ENCODE results near the gene ETF1.

Gene ETF1

DNA sequence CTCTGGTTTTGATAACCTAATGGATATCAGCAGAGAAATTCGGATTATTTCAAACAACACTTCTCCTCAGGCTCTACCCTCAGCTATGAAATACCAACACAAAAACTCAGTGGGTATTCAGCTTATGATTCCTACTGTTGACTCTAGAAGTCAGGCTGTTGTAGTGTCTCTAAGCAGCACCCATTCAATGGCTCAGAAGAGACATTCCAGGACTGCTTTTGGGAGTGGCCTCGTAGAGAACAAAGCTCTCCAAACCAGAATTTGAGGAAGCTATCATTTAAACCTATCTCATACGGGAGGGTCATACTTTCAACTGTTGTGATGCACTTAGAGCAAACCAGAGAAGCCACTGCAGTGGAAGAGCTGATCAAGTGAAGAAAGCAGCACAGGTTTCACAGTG, 34.1 kb downstream of the ETF1 start:
- no peak for TF ChIP-seq EP300 (IDR thresholded peaks at IDR 0.05; ENCODE audit: borderline replicate concordance)
- no peak for TF ChIP-seq YY1 (IDR thresholded peaks at IDR 0.05; ENCODE audit: low read depth)
- no peak for TF ChIP-seq NFIC (IDR thresholded peaks at IDR 0.05)
- TF ChIP-seq CEBPB (IDR thresholded peaks at IDR 0.05): no peak
- TF ChIP-seq, protein P1, sequence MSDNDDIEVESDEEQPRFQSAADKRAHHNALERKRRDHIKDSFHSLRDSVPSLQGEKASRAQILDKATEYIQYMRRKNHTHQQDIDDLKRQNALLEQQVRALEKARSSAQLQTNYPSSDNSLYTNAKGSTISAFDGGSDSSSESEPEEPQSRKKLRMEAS (IDR thresholded peaks at IDR 0.05): no peak
- no peak for TF ChIP-seq ZBTB7A (IDR thresholded peaks at IDR 0.05; ENCODE audit: low read depth)

DNA sequence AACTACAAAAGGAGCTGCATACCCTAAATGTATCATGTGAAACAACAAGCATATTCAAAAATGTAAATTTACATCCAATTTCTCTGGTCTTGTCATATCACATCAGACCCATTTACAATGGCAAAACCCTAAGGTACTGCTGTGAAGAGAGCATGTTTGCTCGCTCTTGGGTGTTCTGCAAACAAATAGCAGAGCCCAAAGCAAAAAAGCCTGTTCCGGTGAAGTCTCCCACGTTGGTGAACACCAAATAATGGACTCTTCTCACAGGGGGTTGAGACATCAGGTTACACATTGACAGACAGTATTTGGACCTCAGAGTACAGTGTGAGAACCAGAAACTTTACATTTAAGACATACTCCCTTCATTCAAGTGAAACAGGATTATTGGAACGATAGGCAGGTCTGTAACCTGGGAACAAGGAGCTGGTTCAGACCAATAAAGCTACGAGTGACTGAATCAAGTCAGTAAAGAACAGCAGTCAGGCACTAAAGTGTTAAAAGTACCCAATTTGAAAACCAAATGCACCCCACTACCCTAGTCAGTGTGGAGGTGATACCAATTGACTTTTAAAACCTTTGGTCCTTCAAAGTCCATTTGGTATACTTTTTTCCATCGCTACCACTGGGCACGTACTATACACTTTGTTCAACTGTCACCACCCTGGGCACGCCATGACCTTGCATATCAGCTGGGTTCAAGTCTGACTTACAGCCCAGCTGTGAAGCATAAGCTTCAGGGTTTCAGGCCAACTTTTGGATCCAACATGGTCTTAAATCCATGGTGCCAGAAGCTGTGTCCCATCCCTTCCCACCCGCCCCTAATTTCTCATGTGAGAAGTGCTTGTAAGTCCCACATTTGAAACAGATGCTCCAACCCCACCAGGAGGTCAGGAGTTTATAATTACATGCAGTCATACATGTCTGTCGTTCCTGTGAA, 36.4 kb downstream of the ETF1 start:
- TF ChIP-seq TAF1 (IDR thresholded peaks at IDR 0.05; ENCODE audit: low read depth): no peak
- TF ChIP-seq YY1 (IDR thresholded peaks at IDR 0.05; ENCODE audit: low read depth): no peak
- TF ChIP-seq NFIC (IDR thresholded peaks at IDR 0.05): no peak
- TF ChIP-seq, protein P2, sequence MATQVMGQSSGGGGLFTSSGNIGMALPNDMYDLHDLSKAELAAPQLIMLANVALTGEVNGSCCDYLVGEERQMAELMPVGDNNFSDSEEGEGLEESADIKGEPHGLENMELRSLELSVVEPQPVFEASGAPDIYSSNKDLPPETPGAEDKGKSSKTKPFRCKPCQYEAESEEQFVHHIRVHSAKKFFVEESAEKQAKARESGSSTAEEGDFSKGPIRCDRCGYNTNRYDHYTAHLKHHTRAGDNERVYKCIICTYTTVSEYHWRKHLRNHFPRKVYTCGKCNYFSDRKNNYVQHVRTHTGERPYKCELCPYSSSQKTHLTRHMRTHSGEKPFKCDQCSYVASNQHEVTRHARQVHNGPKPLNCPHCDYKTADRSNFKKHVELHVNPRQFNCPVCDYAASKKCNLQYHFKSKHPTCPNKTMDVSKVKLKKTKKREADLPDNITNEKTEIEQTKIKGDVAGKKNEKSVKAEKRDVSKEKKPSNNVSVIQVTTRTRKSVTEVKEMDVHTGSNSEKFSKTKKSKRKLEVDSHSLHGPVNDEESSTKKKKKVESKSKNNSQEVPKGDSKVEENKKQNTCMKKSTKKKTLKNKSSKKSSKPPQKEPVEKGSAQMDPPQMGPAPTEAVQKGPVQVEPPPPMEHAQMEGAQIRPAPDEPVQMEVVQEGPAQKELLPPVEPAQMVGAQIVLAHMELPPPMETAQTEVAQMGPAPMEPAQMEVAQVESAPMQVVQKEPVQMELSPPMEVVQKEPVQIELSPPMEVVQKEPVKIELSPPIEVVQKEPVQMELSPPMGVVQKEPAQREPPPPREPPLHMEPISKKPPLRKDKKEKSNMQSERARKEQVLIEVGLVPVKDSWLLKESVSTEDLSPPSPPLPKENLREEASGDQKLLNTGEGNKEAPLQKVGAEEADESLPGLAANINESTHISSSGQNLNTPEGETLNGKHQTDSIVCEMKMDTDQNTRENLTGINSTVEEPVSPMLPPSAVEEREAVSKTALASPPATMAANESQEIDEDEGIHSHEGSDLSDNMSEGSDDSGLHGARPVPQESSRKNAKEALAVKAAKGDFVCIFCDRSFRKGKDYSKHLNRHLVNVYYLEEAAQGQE (IDR thresholded peaks at IDR 0.05; ENCODE audit: low read depth): no peak
- TF ChIP-seq, protein P1 (IDR thresholded peaks at IDR 0.05): no peak
- TF ChIP-seq EP300 (IDR thresholded peaks at IDR 0.05; ENCODE audit: borderline replicate concordance): no peak
- no peak for TF ChIP-seq CREB1 (IDR thresholded peaks at IDR 0.05; ENCODE audit: low read depth)
- TF ChIP-seq FOXM1 (IDR thresholded peaks at IDR 0.05; ENCODE audit: borderline replicate concordance, low read depth): no peak
- no peak for TF ChIP-seq CEBPB (IDR thresholded peaks at IDR 0.05)
- TF ChIP-seq, protein P3, sequence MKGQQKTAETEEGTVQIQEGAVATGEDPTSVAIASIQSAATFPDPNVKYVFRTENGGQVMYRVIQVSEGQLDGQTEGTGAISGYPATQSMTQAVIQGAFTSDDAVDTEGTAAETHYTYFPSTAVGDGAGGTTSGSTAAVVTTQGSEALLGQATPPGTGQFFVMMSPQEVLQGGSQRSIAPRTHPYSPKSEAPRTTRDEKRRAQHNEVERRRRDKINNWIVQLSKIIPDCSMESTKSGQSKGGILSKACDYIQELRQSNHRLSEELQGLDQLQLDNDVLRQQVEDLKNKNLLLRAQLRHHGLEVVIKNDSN (IDR thresholded peaks at IDR 0.05): no peak
- no peak for TF ChIP-seq RAD21 (IDR thresholded peaks at IDR 0.05; ENCODE audit: low read depth)
- TF ChIP-seq TCF12 (IDR thresholded peaks at IDR 0.05; ENCODE audit: low read depth): no peak

DNA sequence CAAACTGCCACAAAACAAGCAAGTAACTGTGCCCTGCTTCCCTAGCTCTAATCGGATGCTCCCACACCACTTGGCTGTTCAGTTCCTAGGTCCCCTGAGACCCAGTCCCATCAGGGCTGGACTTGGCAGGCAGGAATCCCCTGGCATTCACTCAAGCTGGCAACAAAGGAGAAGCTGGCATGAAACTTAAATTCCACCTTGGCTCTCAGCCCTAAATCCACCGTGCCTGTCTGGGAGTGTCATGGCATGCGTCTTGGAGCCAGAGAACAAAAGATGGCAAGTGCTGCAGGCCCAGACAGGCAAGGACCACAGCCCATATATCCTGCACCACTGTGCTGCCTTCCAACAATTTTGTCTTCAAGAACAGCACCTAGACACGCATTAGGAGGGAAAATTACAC, 38.2 kb downstream of the ETF1 start:
- TF ChIP-seq FOXM1 (IDR thresholded peaks at IDR 0.05; ENCODE audit: borderline replicate concordance, low read depth) (no peak), TEAD4 (IDR thresholded peaks at IDR 0.05) (peak; percentile 48; the same call in 1 of the 2 replicates), CEBPB (IDR thresholded peaks at IDR 0.05) (no peak), YY1 (IDR thresholded peaks at IDR 0.05; ENCODE audit: low read depth) (no peak), EP300 (IDR thresholded peaks at IDR 0.05; ENCODE audit: borderline replicate concordance) (no peak), NFIC (IDR thresholded peaks at IDR 0.05) (peak; percentile 85)
- TF ChIP-seq, protein P1 (IDR thresholded peaks at IDR 0.05): no peak
- TF ChIP-seq, protein P2 (IDR thresholded peaks at IDR 0.05; ENCODE audit: low read depth): no peak

DNA sequence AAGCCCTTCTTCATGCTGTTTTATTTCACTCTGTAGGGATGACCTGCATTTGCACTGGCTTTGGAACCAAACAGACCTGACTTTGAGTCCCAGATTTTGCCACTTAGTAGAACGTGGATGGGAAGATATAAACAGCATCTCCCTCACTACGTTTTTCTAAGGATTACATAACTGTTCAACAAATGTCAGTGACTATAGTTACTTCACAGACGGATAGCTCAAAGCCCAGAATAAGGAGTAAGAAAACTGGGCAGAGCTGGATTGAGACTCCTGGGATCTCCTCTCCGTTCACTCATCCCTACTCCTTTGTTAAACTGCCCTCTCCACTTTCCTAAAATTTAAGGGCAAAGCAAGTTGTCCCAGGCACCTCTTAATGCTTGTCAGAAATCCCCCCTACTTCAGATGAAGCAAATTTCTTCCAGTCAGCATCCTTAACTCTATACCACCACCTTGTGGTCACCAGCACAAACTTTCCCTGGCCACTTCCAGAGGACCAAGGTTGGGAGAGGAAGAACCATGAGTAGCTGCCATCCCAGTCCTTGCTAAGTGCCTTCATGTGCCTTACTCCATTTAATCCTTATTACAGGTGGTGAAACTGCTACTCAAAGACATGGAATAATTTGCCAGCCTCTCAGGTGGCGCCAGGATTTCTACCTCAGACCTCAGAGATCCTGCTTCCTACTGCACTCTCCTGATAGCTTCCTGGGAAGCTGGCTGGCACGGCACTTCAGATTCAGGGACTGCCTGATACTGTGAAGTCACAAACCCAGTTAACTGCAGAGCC, 39.4 kb downstream of the ETF1 start:
- TF ChIP-seq, protein P2 (IDR thresholded peaks at IDR 0.05; ENCODE audit: low read depth): no peak
- TF ChIP-seq, protein P1 (IDR thresholded peaks at IDR 0.05): no peak
- peak; percentile 67 for TF ChIP-seq RAD21 (IDR thresholded peaks at IDR 0.05; ENCODE audit: low read depth)
- no peak for TF ChIP-seq EGR1 (IDR thresholded peaks at IDR 0.05)
